ENCODE measurements around the gene USP32. TPM values are rescaled to one million over a fixed set of nuclear protein-coding genes. Genes with fewer than 3 reads are reported as not detected.
"Not testable (repeated sequence)": the region's sequence is repeated elsewhere in the genome, so short reads cannot be mapped to it uniquely, and the experiment has no call there.

USP32 gene
- total RNA-seq, 1 experiment from 2014 or later: 73.5 TPM

- no peak overlapping the region for H3K4me2 ChIP-seq (ENCODE audit: insufficient read depth, insufficient read length, low read length)
- TF ChIP-seq, protein P1, sequence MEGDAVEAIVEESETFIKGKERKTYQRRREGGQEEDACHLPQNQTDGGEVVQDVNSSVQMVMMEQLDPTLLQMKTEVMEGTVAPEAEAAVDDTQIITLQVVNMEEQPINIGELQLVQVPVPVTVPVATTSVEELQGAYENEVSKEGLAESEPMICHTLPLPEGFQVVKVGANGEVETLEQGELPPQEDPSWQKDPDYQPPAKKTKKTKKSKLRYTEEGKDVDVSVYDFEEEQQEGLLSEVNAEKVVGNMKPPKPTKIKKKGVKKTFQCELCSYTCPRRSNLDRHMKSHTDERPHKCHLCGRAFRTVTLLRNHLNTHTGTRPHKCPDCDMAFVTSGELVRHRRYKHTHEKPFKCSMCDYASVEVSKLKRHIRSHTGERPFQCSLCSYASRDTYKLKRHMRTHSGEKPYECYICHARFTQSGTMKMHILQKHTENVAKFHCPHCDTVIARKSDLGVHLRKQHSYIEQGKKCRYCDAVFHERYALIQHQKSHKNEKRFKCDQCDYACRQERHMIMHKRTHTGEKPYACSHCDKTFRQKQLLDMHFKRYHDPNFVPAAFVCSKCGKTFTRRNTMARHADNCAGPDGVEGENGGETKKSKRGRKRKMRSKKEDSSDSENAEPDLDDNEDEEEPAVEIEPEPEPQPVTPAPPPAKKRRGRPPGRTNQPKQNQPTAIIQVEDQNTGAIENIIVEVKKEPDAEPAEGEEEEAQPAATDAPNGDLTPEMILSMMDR (conservative IDR thresholded peaks at IDR 0.05): peak; percentile 51; the same call in 2 of the 3 replicates
- peaks cover 17% of the 10 kb centered on the region for H3K79me2 ChIP-seq (ENCODE audit: insufficient read depth, low read length)
- H3K27me3 ChIP-seq (ENCODE audit: insufficient read depth, low read length): no peaks in the 10 kb centered on the region
- peaks cover 0 to 2% (median 0%) of the 10 kb centered on the region in 3 experiments; a peak in 3 of 7 replicates for H3K36me3 Mint-ChIP-seq (ENCODE audit: insufficient read depth in 1 of 3, low read depth in 3 of 3)
- H4K91ac ChIP-seq (ENCODE audit: insufficient read length, low read depth, low read length): no peak overlapping the region
- no CpG with 5 or more reads among the region's 2 CpGs for WGBS (ENCODE audit: extremely low coverage, insufficient read length, low lambda C conversion rate)
- H3K23ac ChIP-seq (ENCODE audit: insufficient read length, low read depth, low read length): no peak overlapping the region
- no peaks in the 10 kb centered on the region for H3K9me3 ChIP-seq (ENCODE audit: control insufficient read depth, low read depth, low read length)
- H3T11ph ChIP-seq (ENCODE audit: low read length): no peak overlapping the region
- peaks cover 10% of the 10 kb centered on the region for H3K79me1 ChIP-seq (ENCODE audit: insufficient read depth, low read depth, low read length, poor library complexity, severe bottlenecking)
- no peak overlapping the region for H2BK12ac ChIP-seq (ENCODE audit: insufficient read length, low read depth, low read length)
- no peak overlapping the region for H3K27ac ChIP-seq (ENCODE audit: insufficient read length, low read depth, low read length)
- H3K14ac ChIP-seq (ENCODE audit: insufficient read depth, low read length): no peak overlapping the region
- no peak overlapping the region for H2BK5ac ChIP-seq (ENCODE audit: insufficient read length, low read length)
- no peaks in the 10 kb centered on the region for H4K20me1 ChIP-seq (ENCODE audit: control insufficient read depth, insufficient read depth, insufficient read length)
- no peak overlapping the region for H2AFZ ChIP-seq (ENCODE audit: low read length)
- no peak overlapping the region for H3K4me3 Mint-ChIP-seq
- H3K4ac ChIP-seq (ENCODE audit: low read depth, low read length): no peak overlapping the region
- peaks cover under 1% of the 10 kb centered on the region; the same call in 1 of the 2 replicates for H3K4me1 ChIP-seq (ENCODE audit: insufficient read depth, low read length)
- H3K23me2 ChIP-seq (ENCODE audit: insufficient read length, low read depth, low read length, poor library complexity, severe bottlenecking): no peaks in the 10 kb centered on the region
- no peak overlapping the region for H2BK15ac ChIP-seq (ENCODE audit: low read depth, low read length)
- no peak overlapping the region for H4K5ac ChIP-seq (ENCODE audit: insufficient read length, low read depth, low read length)
- H3K9me3 Mint-ChIP-seq: no peaks in the 10 kb centered on the region
- no peak for DNase-seq
- no peak overlapping the region for H3K9ac ChIP-seq (ENCODE audit: extremely low read depth, insufficient read length, low read length)
- no peak overlapping the region for H2AK5ac ChIP-seq (ENCODE audit: insufficient read length, low read length)
- H3K56ac ChIP-seq (ENCODE audit: insufficient read length, low read depth, low read length): no peak overlapping the region
- no peak overlapping the region for H2BK20ac ChIP-seq (ENCODE audit: low read depth, low read length, poor library complexity, severe bottlenecking)
- H3K18ac ChIP-seq (ENCODE audit: insufficient read length, low read depth, low read length): no peak overlapping the region
- H3K4me1 Mint-ChIP-seq: peaks cover 19 to 20% of the 10 kb centered on the region in 2 experiments
- no peak overlapping the region for H3K27ac Mint-ChIP-seq
- no peak overlapping the region for H4K8ac ChIP-seq (replicated peaks; ENCODE audit: insufficient read length, low read depth, low read length)
- H3K27me3 Mint-ChIP-seq (ENCODE audit: low read depth): no peaks in the 10 kb centered on the region
- H2BK120ac ChIP-seq (ENCODE audit: low read depth, low read length, poor library complexity, severe bottlenecking): no peak overlapping the region
Observed at GRCh38 chr17:60315650-60316049, 76.3 kb downstream of the USP32 start.

GRCh38 chr17:60314900-60315299 is 77.0 kb downstream of the USP32 start:
- H2BK12ac ChIP-seq (ENCODE audit: insufficient read length, low read depth, low read length); H2BK15ac ChIP-seq (ENCODE audit: low read depth, low read length); H3K56ac ChIP-seq (ENCODE audit: insufficient read length, low read depth, low read length); H2BK20ac ChIP-seq (ENCODE audit: low read depth, low read length, poor library complexity, severe bottlenecking); H3K18ac ChIP-seq (ENCODE audit: insufficient read length, low read depth, low read length); H3K23me2 ChIP-seq (ENCODE audit: insufficient read length, low read depth, low read length, poor library complexity, severe bottlenecking); H3K23ac ChIP-seq (ENCODE audit: insufficient read length, low read depth, low read length); H3K4ac ChIP-seq (ENCODE audit: low read depth, low read length); H3K9me3 Mint-ChIP-seq; H3K27me3 Mint-ChIP-seq (ENCODE audit: low read depth); H3K9ac ChIP-seq (ENCODE audit: extremely low read depth, insufficient read length, low read length); H3K27ac ChIP-seq (ENCODE audit: insufficient read length, low read depth, low read length); H3K27me3 ChIP-seq (ENCODE audit: insufficient read depth, low read length); DNase-seq; H4K8ac ChIP-seq (replicated peaks; ENCODE audit: insufficient read length, low read depth, low read length); H3T11ph ChIP-seq (ENCODE audit: low read length); H4K20me1 ChIP-seq (ENCODE audit: control insufficient read depth, insufficient read depth, insufficient read length); H3K4me2 ChIP-seq (ENCODE audit: insufficient read depth, insufficient read length, low read length); H4K91ac ChIP-seq (ENCODE audit: insufficient read length, low read depth, low read length); H4K5ac ChIP-seq (ENCODE audit: insufficient read length, low read depth, low read length); H2BK120ac ChIP-seq (ENCODE audit: low read depth, low read length, poor library complexity, severe bottlenecking); H3K14ac ChIP-seq (ENCODE audit: insufficient read depth, low read length); H3K9me3 ChIP-seq (ENCODE audit: control insufficient read depth, low read depth, low read length); H3K36me3 Mint-ChIP-seq (ENCODE audit: insufficient read depth in 1 of 3, low read depth in 3 of 3); H2BK5ac ChIP-seq (ENCODE audit: insufficient read length, low read length); H3K4me3 Mint-ChIP-seq; H2AFZ ChIP-seq (ENCODE audit: low read length); H3K4me1 ChIP-seq (ENCODE audit: insufficient read depth, low read length); H2AK5ac ChIP-seq (ENCODE audit: insufficient read length, low read length): not testable (repeated sequence)
- Histone ChIP-seq H3K79me1 (ENCODE audit: insufficient read depth, low read depth, low read length, poor library complexity, severe bottlenecking) (peaks cover 12% of the 10 kb centered on the region), H3K79me2 (ENCODE audit: insufficient read depth, low read length) (peaks cover 15% of the 10 kb centered on the region; the same call in 1 of the 2 replicates)
- WGBS (ENCODE audit: extremely low coverage, insufficient read length, low lambda C conversion rate): no CpG with 5 or more reads among the region's 8 CpGs
- Mint-ChIP-seq H3K27ac (peak overlapping the region in 1 of 3 experiments; percentile 24; a peak in 3 of 7 replicates), H3K4me1 (peaks cover 17 to 20% of the 10 kb centered on the region in 2 experiments)
